Measurements from ENCODE around the gene IFI27L1. TPM values are rescaled to one million over a fixed set of nuclear protein-coding genes. Genes with fewer than 3 reads are reported as not detected.

Gene IFI27L1
- total RNA-seq, 1 experiment from 2014 or later: 27.6 TPM

GRCh38 chr14:94144765-94145164, 63.7 kb downstream of the IFI27L1 start:
- DNase-seq (ENCODE audit: low spot score) (peak; percentile 27), ATAC-seq (peak; percentile 93)
- ChIA-PET CTCF (interaction anchor here (0.7 to 2.1 kb wide), 8 partner anchors 8 to 205 kb away, joined by 3 to 9 read pairs (median 5); partner anchors contain the start of genes DDX24, IFI27L1, IFI27L2 and PPP4R4), POLR2A (interaction anchor here (0.9 kb wide), 1 partner anchor 29 kb away, joined by 5 read pairs; the partner anchor contains the start of gene PPP4R4)
- H3K27ac Mint-ChIP-seq: peak overlapping the region; percentile 39; the same call in 1 of the 2 replicates
- no peaks in the 10 kb centered on the region for H3K9me3 Mint-ChIP-seq
- H3K27me3 Mint-ChIP-seq (ENCODE audit: low read depth): no peaks in the 10 kb centered on the region; the same call in 1 of the 2 replicates
- no peaks in the 10 kb centered on the region for H3K36me3 Mint-ChIP-seq
- H3K4me1 Mint-ChIP-seq: peaks cover 13% of the 10 kb centered on the region
- H3K4me3 Mint-ChIP-seq: no peak overlapping the region
- TF ChIP-seq CREM (CRISPR knock-in tag; IDR thresholded peaks at IDR 0.05): no peak
- TF ChIP-seq ZNF138 (CRISPR knock-in tag; conservative IDR thresholded peaks at IDR 0.05): no peak
- TF ChIP-seq NFATC4 (CRISPR knock-in tag; IDR thresholded peaks at IDR 0.05): no peak
- no peak for TF ChIP-seq STAT6 (CRISPR knock-in tag; conservative IDR thresholded peaks at IDR 0.05; ENCODE audit: low read depth)
- no peak for TF ChIP-seq MXD4 (CRISPR knock-in tag; IDR thresholded peaks at IDR 0.05; ENCODE audit: borderline replicate concordance)
- no peak for TF ChIP-seq NR1H2 (CRISPR knock-in tag; IDR thresholded peaks at IDR 0.05)
- TF ChIP-seq ATF6 (CRISPR knock-in tag; IDR thresholded peaks at IDR 0.05): no peak
- no peak for TF ChIP-seq AFF4 (CRISPR knock-in tag; IDR thresholded peaks at IDR 0.05; ENCODE audit: borderline replicate concordance)
- peak; percentile 96 for TF ChIP-seq GABPB1 (CRISPR knock-in tag; IDR thresholded peaks at IDR 0.05)
- TF ChIP-seq MAX (CRISPR knock-in tag; IDR thresholded peaks at IDR 0.05): peak; percentile 80; the same call in 1 of the 2 replicates
- no peak for TF ChIP-seq ZNF232 (CRISPR knock-in tag; IDR thresholded peaks at IDR 0.05)
- no peak for TF ChIP-seq HMGXB4 (CRISPR knock-in tag; IDR thresholded peaks at IDR 0.05)
- no peak for TF ChIP-seq TEAD4 (CRISPR knock-in tag; IDR thresholded peaks at IDR 0.05)
- no peak for TF ChIP-seq PRRX2 (CRISPR knock-in tag; IDR thresholded peaks at IDR 0.05)
- TF ChIP-seq FOXJ3 (CRISPR knock-in tag; IDR thresholded peaks at IDR 0.05; ENCODE audit: borderline replicate concordance): no peak
- no peak for TF ChIP-seq MYBL2 (CRISPR knock-in tag; IDR thresholded peaks at IDR 0.05)
- no peak for TF ChIP-seq ZNF425 (CRISPR knock-in tag; conservative IDR thresholded peaks at IDR 0.05)
- TF ChIP-seq JAZF1 (CRISPR knock-in tag; IDR thresholded peaks at IDR 0.05): no peak
- TF ChIP-seq JUN (CRISPR knock-in tag; IDR thresholded peaks at IDR 0.05): no peak
- TF ChIP-seq ZNF121 (CRISPR knock-in tag; IDR thresholded peaks at IDR 0.05): no peak
- TF ChIP-seq ATF1 (CRISPR knock-in tag; IDR thresholded peaks at IDR 0.05): no peak
- no peak for TF ChIP-seq CBFB (CRISPR knock-in tag; IDR thresholded peaks at IDR 0.05; ENCODE audit: low read depth)
- no peak for TF ChIP-seq NFYB (CRISPR knock-in tag; conservative IDR thresholded peaks at IDR 0.05; ENCODE audit: low read depth)
- no peak for TF ChIP-seq ZBTB43 (CRISPR knock-in tag; IDR thresholded peaks at IDR 0.05)

Data from WTC11 (cell line).